Activated naive CD4-positive, alpha-beta T cell treated with Interleukin-2 at 50 U/mL for 16 hours (primary cell): Measurements from ENCODE around the gene STAT2.
"Not testable (repeated sequence)": the region's sequence is repeated elsewhere in the genome, so short reads cannot be mapped to it uniquely, and the experiment has no call there.

ENCODE experiments used
- DNase-seq: peaks from one replicate; pipeline ENCODE4 v3.0.0-alpha.2; 2020

STAT2 gene

DNA sequence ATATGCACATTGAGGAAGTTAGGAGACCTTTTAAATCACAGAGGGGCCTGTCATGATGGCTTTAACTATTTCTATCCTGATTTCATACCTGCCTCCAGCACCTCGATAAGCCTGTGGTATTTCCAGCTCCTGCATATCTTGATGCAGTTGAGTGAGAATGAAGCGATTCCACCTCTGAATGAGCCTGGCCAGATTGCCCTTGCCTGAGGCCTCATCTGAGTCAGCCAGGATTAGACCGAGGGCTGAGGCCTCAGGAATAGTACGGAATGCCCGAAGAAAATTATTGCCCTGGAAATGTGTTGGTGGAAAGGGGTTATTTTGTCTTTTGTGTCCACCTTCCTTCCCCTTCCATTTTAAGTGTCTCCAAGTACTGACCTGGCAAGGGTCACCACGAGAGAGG lies 35.7 kb downstream of the STAT2 start:
- no peak for DNase-seq

DNA sequence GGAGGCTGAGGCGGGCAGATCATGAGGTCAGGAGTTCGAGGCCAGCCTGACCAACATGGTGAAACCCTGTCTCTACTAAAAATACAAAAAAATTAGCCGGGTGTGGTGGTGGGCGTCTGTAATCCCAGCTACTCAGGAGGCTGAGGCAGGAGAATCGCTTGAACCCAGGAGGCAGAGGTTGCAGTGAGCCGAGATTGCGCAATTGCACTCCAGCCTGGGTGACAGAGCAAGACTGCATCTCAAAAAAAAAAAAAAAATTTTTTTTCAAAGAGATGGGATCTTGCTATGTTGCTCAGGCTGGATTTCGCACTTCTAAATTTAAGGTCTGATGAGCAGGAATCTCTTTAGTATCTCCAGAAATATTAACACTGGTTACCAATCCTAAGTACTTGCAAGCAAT lies 38.3 kb downstream of the STAT2 start:
- DNase-seq = not testable (repeated sequence)

DNA sequence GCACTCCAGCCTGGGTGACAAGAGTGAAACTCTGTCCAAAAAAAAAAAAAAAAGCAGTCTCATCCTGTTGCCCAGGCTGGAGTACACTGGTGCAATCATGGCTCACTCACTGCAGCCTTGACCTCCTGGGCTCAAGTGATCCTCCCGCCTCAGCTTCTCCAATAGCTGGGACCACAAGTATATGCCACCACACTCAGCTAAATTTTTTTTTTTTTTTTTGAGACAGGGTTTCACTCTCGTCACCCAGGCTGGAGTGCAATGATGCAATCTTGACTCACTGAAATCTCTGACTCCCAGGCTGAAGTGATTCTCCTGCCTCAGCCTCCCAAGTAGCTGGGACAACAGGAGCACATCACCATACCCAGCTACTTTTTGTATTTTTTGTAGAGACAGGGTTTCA lies 38.9 kb downstream of the STAT2 start:
- DNase-seq = no peak

DNA sequence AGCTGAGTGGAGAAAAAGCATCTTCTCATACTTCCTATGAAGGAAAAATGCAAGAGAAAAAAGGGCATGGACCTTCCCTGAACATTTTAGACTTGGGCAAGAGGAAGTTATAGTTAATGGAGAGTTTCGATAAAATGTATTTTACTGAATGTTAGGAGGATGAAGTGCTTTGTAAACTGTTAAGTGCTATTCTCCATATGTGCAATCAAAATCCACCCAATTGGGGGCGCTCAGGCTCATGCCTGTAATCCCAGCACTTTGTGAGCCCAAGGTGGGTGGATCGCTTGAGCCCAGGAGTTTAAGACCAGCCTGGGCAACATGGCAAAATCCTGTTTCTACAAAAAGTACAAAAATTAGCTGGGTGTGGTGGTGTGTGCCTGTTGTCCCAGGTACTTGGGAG lies 42.2 kb downstream of the STAT2 start:
- no peak for DNase-seq

DNA sequence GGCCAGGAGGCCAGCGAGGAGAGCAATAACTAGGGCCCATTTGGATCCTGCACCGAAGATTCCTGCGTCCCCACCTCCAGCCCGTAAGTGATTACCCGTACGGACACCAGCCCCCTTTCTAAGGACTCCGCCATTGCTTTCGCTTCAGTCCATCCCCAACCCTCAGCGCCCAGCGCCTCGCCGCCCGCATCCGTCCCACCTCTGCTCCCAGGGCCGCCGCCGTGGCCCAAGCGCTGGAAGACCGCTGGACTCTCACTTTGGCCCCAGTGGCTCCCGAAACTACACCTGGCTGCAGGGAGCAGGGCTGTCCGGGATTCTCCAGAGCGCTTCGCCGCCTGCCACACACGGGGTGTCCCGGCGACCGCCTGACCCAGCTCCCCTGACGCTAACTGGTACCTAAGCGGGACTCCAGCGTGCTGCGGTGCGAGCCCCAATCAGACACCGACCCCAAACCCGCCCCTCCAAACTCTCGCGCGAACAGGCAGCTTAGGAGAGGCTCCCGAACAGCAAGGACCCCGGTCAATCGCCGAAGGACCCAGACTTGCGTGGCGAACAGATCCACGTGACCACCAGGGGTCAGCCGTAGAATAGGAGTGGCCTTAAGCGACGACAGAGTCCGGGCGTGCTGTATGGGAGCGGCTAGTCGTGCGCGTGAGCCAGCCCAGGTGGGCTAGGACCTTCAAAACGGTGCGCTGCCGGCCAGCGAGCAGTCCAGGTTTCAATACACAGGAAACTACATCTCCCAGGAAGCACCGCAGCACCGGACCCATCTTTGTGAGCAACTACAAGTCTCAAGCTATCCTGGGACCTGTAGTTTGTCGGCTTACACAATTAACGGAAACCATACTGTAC lies 44.1 kb downstream of the STAT2 start, which contains the start of gene CNPY2:
TSS of gene CNPY2 (minus strand) at position 367 of the 852 bp plus-strand sequence. CDS start 771 bp downstream, outside the sequence.
- peak; percentile 92 for DNase-seq

DNA sequence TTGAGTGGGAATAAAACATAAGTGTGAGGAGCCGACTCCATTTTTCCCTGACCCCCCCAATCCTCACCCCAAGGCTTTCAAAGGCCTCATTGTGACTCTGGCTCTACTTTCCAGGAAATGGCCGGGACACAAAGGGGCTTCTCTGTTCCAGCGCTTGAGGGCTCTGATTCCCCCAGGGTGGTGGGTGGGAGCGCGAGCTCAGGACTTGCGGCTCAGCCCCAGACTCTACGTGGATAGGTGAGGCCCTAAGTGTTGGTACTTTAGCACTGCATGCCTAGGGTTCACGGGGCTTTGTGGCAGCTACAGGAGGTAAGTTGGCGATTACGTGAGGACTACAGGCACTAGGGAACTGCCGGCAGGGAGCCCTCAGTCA lies 44.7 kb downstream of the STAT2 start:
- no peak for DNase-seq

DNA sequence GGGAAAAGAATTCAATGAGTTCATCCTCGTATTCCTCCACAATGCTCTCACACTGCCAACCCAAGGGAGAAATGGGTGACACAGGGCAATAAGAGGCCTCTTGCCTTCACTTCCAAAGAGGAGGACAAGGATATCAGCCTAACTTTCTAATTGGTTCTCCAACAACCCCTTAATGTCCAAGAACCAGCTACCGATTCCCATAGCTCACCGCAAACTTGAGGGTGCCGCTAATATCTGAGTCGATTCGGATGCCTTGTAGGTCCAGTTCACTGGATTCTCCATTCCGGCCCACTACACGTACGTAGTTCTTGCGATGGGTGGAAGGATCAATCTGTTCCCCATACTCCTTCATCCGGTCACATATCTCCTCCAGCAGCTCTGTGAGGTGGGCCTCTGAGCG lies 48.9 kb downstream of the STAT2 start:
- no peak for DNase-seq

DNA sequence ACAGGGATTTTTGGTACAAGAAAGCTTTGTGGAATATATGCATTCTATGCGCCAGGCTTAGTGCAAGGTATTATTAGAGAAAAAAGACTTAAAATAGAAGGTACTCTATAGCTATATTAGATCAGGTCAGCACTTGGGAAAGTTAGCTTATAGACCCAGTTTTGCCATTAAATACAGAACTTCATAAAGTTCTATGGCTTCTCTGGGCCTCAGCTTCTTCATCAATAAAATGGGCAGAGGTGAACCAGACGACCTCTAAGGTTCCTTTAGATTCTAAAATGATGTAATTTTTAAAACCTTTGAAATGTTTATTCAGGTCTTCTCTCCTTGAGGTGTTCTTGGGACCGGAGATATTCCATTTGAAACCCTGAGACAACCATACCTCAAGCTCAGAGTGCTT lies 51.2 kb downstream of the STAT2 start:
- no peak for DNase-seq

DNA sequence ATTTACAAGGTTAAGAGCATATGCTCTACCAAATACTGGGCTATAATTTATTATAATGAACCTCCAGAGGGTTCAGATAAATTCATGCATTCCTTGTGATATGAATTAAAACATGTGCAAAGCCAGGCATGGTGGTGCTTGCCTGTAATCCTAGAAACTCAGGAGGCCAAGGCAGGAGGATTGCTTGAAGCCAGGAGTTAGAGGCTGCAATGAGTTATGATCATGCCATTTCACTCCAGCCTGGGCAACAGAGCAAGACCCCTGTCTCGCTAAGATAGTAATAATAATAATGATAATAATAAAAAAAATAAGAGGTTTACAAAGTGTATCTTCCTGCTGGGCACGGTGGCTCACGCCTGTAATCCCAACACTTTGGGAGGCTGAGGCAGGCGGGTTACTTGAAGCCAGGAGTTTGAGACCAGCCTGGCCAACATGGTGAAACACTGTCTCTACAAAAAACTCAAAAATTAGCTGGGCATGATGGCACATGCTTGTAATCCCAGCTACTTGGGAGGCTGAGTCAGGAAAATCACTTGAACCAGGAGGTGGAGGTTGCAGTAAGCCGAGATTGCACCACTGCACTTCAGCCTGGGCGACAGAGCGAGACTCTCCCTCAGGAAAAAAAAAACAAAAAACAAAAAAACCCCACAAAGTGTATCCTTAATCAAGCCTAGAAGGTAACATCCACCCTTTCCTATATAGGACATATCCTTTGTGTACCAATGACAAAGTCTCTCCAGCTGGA lies 52.5 kb downstream of the STAT2 start:
- no peak for DNase-seq

DNA sequence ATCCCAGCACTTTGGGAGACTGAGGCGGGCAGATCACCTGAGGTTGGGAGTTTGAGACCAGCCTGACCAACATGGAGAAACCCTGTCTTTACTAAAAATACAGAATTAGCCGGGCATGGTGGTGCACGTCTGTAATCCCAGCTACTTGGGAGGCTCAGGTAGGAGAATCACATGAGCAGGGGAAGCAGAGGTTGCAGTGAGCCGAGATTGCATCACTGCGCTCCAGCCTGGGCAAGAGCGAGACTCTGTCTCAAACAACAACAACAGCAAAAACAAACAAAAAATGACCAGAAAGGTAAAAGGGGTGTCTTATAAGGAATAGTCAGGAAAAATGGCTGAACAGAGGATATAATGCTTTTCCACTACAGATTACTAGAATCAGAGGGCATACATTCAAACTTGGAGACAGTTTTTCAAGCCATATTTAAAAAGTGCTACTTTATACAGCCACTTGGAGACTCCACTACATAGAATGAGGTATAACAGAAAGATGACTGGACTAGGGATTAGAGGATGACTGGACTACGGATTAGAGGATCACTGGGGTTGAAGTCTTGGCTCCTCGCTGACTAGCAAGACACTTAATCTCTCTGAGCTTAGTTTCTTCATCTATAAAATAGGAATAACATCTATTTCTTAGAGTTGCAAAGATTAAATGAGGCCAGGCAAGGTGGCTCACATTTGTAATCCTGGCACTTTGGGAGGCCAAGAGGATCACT lies 54.9 kb downstream of the STAT2 start:
- DNase-seq = no peak

DNA sequence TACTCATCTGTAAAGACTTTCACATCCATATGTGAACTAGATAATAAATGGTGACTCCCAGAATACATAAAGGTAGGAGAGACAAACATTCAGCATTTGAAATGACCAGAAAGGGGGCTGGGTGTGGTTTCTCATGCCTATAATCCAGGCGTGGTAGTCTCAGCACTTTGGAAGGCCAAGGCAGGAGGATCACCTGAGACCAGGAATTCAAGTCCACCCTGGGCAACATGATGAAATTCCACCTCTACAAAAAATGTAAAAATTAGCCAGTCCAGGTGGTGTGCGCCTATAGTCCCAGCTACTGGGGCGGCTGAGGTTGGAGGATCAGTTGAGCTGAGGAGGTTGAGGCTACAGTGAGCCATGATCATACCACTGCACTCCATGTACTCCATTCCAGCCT lies 55.6 kb downstream of the STAT2 start:
- DNase-seq = no peak

DNA sequence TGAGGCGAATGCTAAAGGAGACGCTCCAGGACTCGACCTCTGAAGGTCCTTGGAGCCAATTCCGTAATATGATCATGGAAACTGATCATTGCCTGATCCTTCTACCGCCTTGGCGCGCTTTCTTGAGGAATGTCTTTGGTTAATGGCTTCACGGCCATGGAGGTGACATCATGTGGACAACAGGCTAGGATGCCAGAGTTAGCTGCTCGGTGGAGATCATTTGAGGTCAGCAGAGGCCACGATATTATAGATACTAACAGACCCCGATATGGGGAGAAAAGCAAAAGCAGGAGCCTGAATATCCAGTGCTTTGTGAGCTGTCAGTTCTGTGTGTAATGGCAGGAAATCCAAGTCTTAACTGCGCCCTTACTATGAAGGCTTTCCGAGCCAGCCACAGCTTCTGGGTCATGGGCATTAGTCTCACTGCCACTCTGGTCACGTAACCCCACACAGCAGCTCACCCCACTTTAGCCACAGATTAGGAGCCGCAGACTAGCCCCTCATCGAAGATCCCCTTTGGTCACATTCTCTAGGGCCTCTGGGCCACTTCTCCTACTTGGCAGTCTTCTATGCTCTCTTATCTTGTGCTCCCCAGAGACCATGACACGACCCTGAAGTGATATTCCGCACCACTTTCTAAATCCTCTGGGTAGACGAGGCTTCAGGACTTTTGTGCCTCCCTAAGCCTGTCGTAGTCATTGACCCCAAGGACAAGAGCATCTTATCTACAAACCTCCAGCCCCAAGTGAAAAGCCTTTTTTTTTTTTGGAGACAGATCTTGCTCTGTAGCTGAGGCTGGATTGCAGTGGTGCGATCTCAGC lies 59.1 kb downstream of the STAT2 start:
- DNase-seq = no peak

DNA sequence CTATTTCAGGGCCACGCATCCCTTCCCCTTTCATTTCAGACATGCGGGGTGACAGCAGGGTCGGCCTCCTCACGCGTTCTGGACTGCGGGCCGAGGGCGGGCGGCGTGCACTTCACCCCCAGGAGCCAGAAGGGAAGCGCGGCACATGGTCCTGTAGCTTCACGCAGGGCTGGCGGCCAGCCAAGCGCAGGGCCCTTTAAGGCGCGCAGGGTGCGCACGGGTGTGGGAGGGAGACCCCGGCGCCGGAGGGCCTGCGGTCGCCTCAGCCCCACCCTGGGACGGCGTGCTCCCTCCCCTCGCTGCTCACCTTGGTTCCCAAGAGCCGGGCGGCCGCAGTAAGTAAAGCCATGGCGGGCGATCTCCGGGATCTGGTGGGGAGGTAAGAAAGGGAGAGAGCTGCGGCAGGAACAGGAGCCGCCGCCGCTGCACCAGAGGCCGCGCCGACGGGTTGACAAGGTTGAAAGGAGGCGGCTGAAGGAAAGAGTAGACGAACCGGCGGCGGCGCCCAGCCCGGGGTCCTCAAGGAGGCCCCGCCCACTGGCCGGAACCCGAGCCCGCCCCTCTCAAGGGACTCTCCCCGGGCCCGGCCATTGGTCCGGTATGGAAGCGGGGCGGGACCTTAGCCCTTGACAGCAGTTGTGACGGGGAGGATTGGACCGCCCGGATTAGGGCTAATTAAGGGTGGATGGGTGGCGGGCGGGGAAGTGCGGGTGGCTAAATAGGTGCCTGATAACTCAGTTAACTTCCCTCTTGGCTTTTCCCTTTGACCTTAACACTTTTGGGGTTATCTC lies 59.9 kb downstream of the STAT2 start, which contains the start of gene CS:
TSS of gene CS (minus strand) at position 478 of the 791 bp plus-strand sequence. CDS start at position 349, 129 bp downstream.
- DNase-seq = peak; percentile 99

DNA sequence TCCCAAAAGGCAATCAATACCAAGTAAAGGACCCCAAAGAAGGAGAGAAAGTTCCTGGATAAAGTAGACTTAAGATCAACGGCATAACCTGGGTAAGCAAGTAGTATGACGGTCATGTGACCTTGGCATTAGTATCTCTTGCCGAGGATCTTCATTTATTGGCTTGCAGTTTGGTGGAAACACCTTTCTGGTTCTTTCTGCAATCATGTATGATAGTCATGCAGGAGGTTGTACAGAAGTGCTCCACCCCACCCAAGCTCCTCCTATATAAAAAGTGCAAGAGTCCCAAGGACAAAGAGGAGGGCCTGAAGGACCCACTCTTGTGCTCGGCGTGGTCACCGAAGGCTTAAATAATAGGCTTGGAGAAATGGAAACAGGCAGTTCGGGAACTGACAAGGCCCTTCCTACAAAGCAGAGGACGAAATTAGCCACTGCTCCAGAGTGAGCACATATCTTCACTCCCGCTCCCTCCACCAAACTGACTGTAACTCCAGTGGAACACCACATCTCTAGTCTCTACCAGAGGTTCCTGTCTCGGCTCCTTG lies 60.5 kb downstream of the STAT2 start:
- DNase-seq = peak; percentile 26

DNA sequence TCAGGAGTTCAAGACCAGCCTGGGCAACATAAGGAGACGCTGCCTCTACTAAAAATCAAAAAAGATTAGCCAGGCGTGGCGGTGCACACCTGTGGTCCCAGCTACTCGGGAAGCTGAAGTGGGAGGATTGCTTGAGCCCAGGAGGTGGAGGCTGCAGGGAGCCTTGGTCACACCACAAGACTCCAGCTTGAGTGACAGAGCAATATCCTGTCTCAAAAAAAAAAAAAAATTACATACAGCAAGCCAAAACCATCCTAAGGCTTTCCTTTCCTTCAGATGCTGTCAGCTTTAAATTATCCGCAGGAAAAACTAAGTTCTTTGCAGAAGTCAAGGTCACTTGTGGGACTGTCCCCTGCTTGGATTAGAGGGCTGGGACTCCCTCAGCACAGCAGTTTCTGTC lies 61.1 kb downstream of the STAT2 start:
- DNase-seq = no peak

DNA sequence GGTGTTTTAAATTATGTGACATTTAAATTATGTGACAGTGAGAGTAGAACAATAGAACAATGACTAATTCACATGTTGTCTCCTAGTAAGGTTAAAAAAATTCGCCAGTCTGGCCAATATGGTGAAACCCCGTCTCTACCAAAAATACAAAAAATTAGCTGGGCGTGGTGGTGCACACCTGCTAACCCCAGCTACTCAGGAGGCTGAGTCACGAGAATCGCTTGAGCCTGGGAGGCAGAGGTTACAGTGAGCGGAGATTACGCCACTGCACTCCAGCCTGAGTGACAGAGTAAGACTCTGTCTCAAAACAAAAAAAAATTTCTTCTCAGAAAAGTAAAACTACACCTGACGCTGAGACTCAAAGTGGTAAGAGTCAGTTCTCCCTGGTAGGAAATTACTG lies 62.5 kb downstream of the STAT2 start:
- DNase-seq = no peak

DNA sequence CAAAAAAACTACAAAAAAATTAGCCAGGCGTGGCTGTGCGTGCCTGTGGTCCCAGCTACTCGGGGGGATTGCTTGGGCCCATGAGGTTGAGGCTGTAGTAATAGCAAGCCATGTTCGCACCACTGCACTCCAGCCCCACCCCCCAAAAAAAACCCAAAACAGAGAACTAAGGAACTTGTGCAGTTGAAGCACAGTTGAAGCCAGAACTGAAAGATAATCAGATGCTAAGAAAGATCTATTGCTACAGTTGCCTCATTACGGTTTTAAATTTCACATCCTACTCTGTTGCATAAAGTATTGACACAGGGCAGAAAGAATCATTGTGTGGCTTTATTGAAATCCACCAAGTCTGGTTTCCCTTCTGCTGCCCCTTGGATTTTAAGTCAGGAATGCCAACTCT lies 63.6 kb downstream of the STAT2 start:
- DNase-seq = no peak

DNA sequence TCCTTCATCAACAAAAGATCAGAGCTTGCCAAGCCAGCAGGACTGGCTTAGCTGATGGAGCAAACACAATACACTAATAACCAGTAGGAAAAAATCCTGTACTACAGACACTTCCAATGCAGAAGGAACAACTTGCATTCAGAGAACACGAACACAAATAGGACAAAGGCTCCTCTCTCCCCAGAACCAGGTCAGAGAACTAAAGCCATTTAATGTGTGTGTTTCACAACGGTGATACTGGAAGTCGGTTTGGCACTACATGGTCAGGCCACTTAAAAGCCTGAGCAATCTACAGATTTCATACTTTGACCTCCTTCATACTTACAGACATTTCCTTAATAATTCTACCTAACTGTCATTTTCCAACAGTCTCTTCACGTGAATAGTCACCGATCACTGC lies 66.1 kb downstream of the STAT2 start:
- no peak for DNase-seq
